OCI-LY7 (cell line): ENCODE results near the gene GLCE.

Source experiments
- CTCF ChIP-seq: fragments of 200-600 bp; sonication (generic); conservative IDR thresholded peaks from 2 replicates; pipeline ENCODE4 v1.5.1; 2014; ENCODE audit warnings: mild to moderate bottlenecking, antibody characterized with exemption, low read length, moderate library complexity, mixed read lengths
- EZH2phosphoT487 ChIP-seq: fragments of 200-600 bp; sonication (generic); IDR thresholded peaks from 2 replicates; pipeline ENCODE4 v1.6.1; 2018; ENCODE audit warnings: low read depth, borderline replicate concordance, mild to moderate bottlenecking, mixed run types, antibody characterized with exemption, low read length, moderate library complexity, mixed read lengths

GRCh38 chr15:69165637-69166025 is 5.2 kb downstream of the GLCE start:
- no peak for TF ChIP-seq CTCF
- no peak for TF ChIP-seq EZH2phosphoT487
